ENCODE data around the gene HS2ST1.

GRCh38 chr1:87144981-87145380, 230.5 kb downstream of the HS2ST1 start:
- no peak for TF ChIP-seq CTCF (IDR thresholded peaks at IDR 0.05)
- TF ChIP-seq POLR2AphosphoS5 (IDR thresholded peaks at IDR 0.05), result no peak
